K562 (cell line): ENCODE measurements around the gene PLA2G4A. TPM values are rescaled to one million over a fixed set of nuclear protein-coding genes. Genes with fewer than 3 reads are reported as not detected.

Source experiments
- ATAC-seq: fragments of 200-7000 bp; cut with Tn5 transposase; 3 replicates; pipeline ENCODE4 v1.9.1; 2020; ENCODE audit warnings: moderate library complexity
- BruUV-seq: library from RNA; stranded (reverse); fragments of 400-500 nt; replicated peaks from 2 replicates; lab custom pipeline; 2021; lab: Mats Ljungman, UMichigan
- CTCF ChIA-PET: fragments of 300-600 bp; formaldehyde crosslinking; extraction: SDS; loops from one replicate; lab custom pipeline; 2021; ENCODE audit warnings: low intra/inter-chr PET ratio; lab: Yijun Ruan, JAX
- POLR2A ChIA-PET: fragments of 300-600, 350-650 bp; sonication (Branson Sonifier 250); formaldehyde crosslinking; extraction: SDS; loops from one replicate; lab custom pipeline; 2021; ENCODE audit warnings: antibody characterized with exemption, inconsistent platforms; lab: Yijun Ruan, JAX
- DNase-seq, 4 experiments: peaks; one replicate each; pipeline versions ENCODE4 v3.0.0 to v3.0.0-alpha.2; 2011 to 2018; ENCODE audit warnings: low spot score in 3 of 4, mixed read lengths in 3 of 4; ENCODE audit errors: extremely low read depth in 1 of 4
- FAIRE-seq: peaks from 2 replicates; lab custom pipeline; 2011; peaks lifted over from hg19 to GRCh38; lab: Jason Lieb, UNC
- H2AFZ ChIP-seq: 2 replicates; pipeline ENCODE4 v1.6.0; 2011; ENCODE audit warnings: low read depth, low read length, control low read depth, inconsistent platforms
- H3K27ac ChIP-seq: fragments of 200-600 bp; 3 replicates; pipeline ENCODE4 v1.8.0; 2011; ENCODE audit warnings: low read depth, mild to moderate bottlenecking, control low read depth, inconsistent platforms, low read length, moderate library complexity, mixed read lengths; ENCODE audit errors: extremely low read depth
- H3K27me3 ChIP-seq, 2 experiments: fragments of 300-600 bp in 1 of 2; 2 replicates in 1 of 2; 3 replicates in 1 of 2; pipeline versions ENCODE4 v1.6.0 to v1.8.0; 2011; ENCODE audit warnings: inconsistent platforms in 2 of 2, low read length in 2 of 2, mild to moderate bottlenecking in 1 of 2, mixed read lengths in 1 of 2, moderate library complexity in 1 of 2; ENCODE audit not compliant: control insufficient read depth in 2 of 2, insufficient read depth in 2 of 2
- H3K36me3 ChIP-seq: fragments of 300-600 bp; 3 replicates; pipeline ENCODE4 v1.8.0; 2011; ENCODE audit warnings: mild to moderate bottlenecking, low read length, inconsistent platforms; ENCODE audit not compliant: control insufficient read depth, insufficient read depth
- H3K4me1 ChIP-seq, 2 experiments: fragments of 200-600 bp in 1 of 2; replicated peaks in 1 of 2; 2 replicates in 1 of 2; 3 replicates in 1 of 2; pipeline versions ENCODE4 v1.5.1 to v1.8.0; 2011; ENCODE audit warnings: inconsistent platforms in 2 of 2, low read length in 2 of 2, mild to moderate bottlenecking in 1 of 2, mixed read lengths in 1 of 2, moderate library complexity in 1 of 2; ENCODE audit not compliant: control insufficient read depth in 2 of 2, insufficient read depth in 2 of 2
- H3K4me2 ChIP-seq: 2 replicates; pipeline ENCODE4 v1.6.1; 2011; ENCODE audit warnings: low read length, control low read depth, inconsistent platforms, mixed read lengths; ENCODE audit not compliant: insufficient read depth
- H3K4me3 ChIP-seq: fragments of 200-600 bp; sonication (generic), shearing (Covaris generic); 2 replicates; pipeline ENCODE4 v1.5.1; 2016; ENCODE audit warnings: control low read depth, inconsistent platforms
- H3K79me2 ChIP-seq: fragments of 200-600 bp; 3 replicates; pipeline ENCODE4 v1.8.0; 2011; ENCODE audit warnings: low read length, inconsistent platforms; ENCODE audit not compliant: control insufficient read depth, insufficient read depth
- H3K9ac ChIP-seq, 2 experiments: 2 replicates each; pipeline versions ENCODE4 v1.6.0 to v1.6.1; 2011; ENCODE audit warnings: low read depth in 2 of 2, low read length in 2 of 2, control low read depth in 1 of 2, inconsistent platforms in 1 of 2, mild to moderate bottlenecking in 1 of 2, mixed read lengths in 1 of 2; ENCODE audit not compliant: insufficient read depth in 1 of 2
- H3K9me1 ChIP-seq: one replicate; pipeline ENCODE4 v1.6.0; 2011; ENCODE audit warnings: inconsistent platforms, mild to moderate bottlenecking, low read length, moderate library complexity; ENCODE audit not compliant: control insufficient read depth, insufficient read depth
- H3K9me3 ChIP-seq: replicated peaks from 2 replicates; pipeline ENCODE4 v1.5.1; 2011; ENCODE audit warnings: low read depth, low read length, inconsistent platforms; ENCODE audit not compliant: control insufficient read depth, insufficient read depth
- H4K20me1 ChIP-seq: replicated peaks from 2 replicates; pipeline ENCODE4 v1.6.1; 2011; ENCODE audit warnings: low read length, inconsistent platforms, mixed read lengths; ENCODE audit not compliant: control insufficient read depth, insufficient read depth
- ARNT ChIP-seq, 2 experiments: fragments of 450-650 bp; IDR thresholded peaks; 2 replicates each; pipeline ENCODE4 v1.6.1; 2016; ENCODE audit warnings: mild to moderate bottlenecking in 1 of 2
- HDAC6 ChIP-seq: IDR thresholded peaks from 2 replicates; pipeline ENCODE4 v1.6.1; 2012; ENCODE audit warnings: low read depth, mild to moderate bottlenecking, control low read depth, inconsistent platforms, low read length, moderate library complexity
- HNRNPLL ChIP-seq: fragments of 200-400 bp; formaldehyde crosslinking; IDR thresholded peaks from 2 replicates; pipeline ENCODE4 v1.6.1; 2017; ENCODE audit warnings: low read length, low read depth, mild to moderate bottlenecking; ENCODE audit not compliant: poor library complexity, severe bottlenecking
- KDM1A ChIP-seq, 2 experiments: fragments of 450-650 bp; IDR thresholded peaks; 2 replicates each; pipeline ENCODE4 v1.6.1; 2016; ENCODE audit warnings: mild to moderate bottlenecking in 2 of 2
- ZNF23 ChIP-seq: fragments of 250-450 bp; sonication (Bioruptor Pico); IDR thresholded peaks from 2 replicates; pipeline ENCODE4 v1.4.0; 2020; ENCODE audit warnings: mild to moderate bottlenecking
- WGBS: fragments of 100-300 bp; shearing (Covaris generic); methylation state at CpG from one replicate; pipeline ENCODE4 v1.1.6; 2016; ENCODE audit warnings: low coverage, mixed read lengths; ENCODE audit not compliant: insufficient coverage; ENCODE audit errors: missing lambda C conversion rate; 5-methylcytosine and 5-hydroxymethylcytosine counted together
- in situ Hi-C: fragments of 300-500 bp; cut with MboI; formaldehyde crosslinking; loops from 4 replicates; pipeline ENCODE4 v1.15.0; 2018; ENCODE audit warnings: inconsistent platforms, mixed read lengths
- intact Hi-C: fragments of 100-400 bp; cut with micrococcal nuclease; formaldehyde crosslinking; loops from 2 replicates; pipeline ENCODE4 v1.14.2; 2022
- polyA plus RNA-seq, 8 experiments: library from polyadenylated mRNA; depleted of rRNA in 4 of 8; stranded (reverse) in 5 of 8; unstranded in 3 of 8; fragments of >200 nt; fragmentation: Nextera tagmentation in 2 of 8; fragmentation: Illumina TruSeq in 1 of 8; extraction: Ambion mirVana in 2 of 8; extraction: Trizol in 1 of 8; gene quantifications; 2 replicates each; pipeline versions ENCODE4 v1.2.1 to v1.2.3, GENCODE V29; 2011 to 2014; ENCODE audit warnings: inconsistent platforms in 1 of 8, missing spikeins in 1 of 8
- total RNA-seq, 7 experiments: library from RNA; depleted of rRNA in 6 of 7; stranded (reverse); fragments of >200 nt in 6 of 7; fragmentation: Illumina TruSeq in 2 of 7; extraction: Trizol in 2 of 7; gene quantifications; 2 replicates each; pipeline versions ENCODE4 v1.2.1 to v1.2.3, GENCODE V29; 2011 to 2021; ENCODE audit warnings: low replicate concordance in 1 of 7
- TF ChIP-seq, protein P1 (sequence below): fragments of 450-650 bp; IDR thresholded peaks from 2 replicates; pipeline ENCODE4 v1.7.0; 2016; ENCODE audit warnings: borderline replicate concordance
- TF ChIP-seq, protein P2 (sequence below): fragments of 450-650 bp; conservative IDR thresholded peaks from 2 replicates; pipeline ENCODE4 v1.6.1; 2016; ENCODE audit warnings: missing genetic modification characterization, low read depth, mild to moderate bottlenecking, missing compliant biosample characterization, moderate library complexity

The PLA2G4A gene
- total and polyA plus RNA-seq, 9 of the 15 experiments (the other 6 are each of a cell fraction or from before 2014, with no cell fraction given) = 0.04 to 0.71 (median 0.22) TPM; not detected in 4

DNA sequence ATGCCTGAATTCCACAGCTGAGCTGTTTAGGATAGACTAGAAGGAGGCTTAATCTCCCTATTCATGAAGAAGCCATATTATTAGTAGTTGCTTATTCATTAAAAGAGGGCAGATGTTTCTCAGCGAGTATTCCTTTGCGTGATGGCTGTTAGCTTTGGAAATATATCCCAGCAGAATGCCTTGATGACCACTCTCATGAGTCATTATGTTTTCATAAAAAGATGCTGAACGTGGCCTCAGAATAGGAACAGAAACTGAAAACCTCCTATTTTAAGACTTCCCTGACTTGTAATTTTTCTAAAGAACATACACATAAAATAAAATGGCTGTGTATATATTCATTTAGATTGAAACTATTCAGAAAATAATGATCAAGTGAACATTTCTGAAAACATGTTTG is 9.6 kb upstream of the PLA2G4A start:
- intact Hi-C loops = no loop called here

More for the DNA sequence above, 9.6 kb upstream of the PLA2G4A start:
- in situ Hi-C loops = no loop called here
- no peak for FAIRE-seq
- Histone ChIP-seq H3K9ac (no peak overlapping the region), H3K4me1 (no peaks in the 10 kb centered on the region), H3K4me2 (no peak overlapping the region), H3K4me3 (no peak overlapping the region), H3K9me1 (no peaks in the 10 kb centered on the region), H2AFZ (no peak overlapping the region), H4K20me1 (no peaks in the 10 kb centered on the region), H3K79me2 (no peaks in the 10 kb centered on the region), H3K36me3 (no peaks in the 10 kb centered on the region), H3K9me3 (no peaks in the 10 kb centered on the region), H3K27ac (no peak overlapping the region), H3K27me3 (no peaks in the 10 kb centered on the region)
- CTCF ChIA-PET = no interaction called here
- TF ChIP-seq, protein P1, sequence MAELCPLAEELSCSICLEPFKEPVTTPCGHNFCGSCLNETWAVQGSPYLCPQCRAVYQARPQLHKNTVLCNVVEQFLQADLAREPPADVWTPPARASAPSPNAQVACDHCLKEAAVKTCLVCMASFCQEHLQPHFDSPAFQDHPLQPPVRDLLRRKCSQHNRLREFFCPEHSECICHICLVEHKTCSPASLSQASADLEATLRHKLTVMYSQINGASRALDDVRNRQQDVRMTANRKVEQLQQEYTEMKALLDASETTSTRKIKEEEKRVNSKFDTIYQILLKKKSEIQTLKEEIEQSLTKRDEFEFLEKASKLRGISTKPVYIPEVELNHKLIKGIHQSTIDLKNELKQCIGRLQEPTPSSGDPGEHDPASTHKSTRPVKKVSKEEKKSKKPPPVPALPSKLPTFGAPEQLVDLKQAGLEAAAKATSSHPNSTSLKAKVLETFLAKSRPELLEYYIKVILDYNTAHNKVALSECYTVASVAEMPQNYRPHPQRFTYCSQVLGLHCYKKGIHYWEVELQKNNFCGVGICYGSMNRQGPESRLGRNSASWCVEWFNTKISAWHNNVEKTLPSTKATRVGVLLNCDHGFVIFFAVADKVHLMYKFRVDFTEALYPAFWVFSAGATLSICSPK = no peak
- TF ChIP-seq HNRNPLL (no peak), ZNF23 (no peak), KDM1A (IDR thresholded peaks at IDR 0.05) (no peak), HDAC6 (no peak), ARNT (IDR thresholded peaks at IDR 0.05) (no peak)
- TF ChIP-seq, protein P2, sequence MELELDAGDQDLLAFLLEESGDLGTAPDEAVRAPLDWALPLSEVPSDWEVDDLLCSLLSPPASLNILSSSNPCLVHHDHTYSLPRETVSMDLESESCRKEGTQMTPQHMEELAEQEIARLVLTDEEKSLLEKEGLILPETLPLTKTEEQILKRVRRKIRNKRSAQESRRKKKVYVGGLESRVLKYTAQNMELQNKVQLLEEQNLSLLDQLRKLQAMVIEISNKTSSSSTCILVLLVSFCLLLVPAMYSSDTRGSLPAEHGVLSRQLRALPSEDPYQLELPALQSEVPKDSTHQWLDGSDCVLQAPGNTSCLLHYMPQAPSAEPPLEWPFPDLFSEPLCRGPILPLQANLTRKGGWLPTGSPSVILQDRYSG = no peak
- POLR2A ChIA-PET = no interaction called here
- 2% methylated on average over 3 of the region's 3 CpGs for WGBS
- DNase-seq = no peak
- ATAC-seq = no peak
- BruUV-seq = no TSS peak
